Measurements from ENCODE around the gene DLGAP5.

- no peak for TF ChIP-seq POLR2A (IDR thresholded peaks at IDR 0.05)
- no peak for TF ChIP-seq CTCF (IDR thresholded peaks at IDR 0.05)
- no peak for TF ChIP-seq POLR2AphosphoS5 (IDR thresholded peaks at IDR 0.05)
These were observed 47.9 kb upstream of the DLGAP5 start for GRCh38 chr14:55239320-55239719.
